Measurements from ENCODE around the gene APEH.

Gene APEH

DNA sequence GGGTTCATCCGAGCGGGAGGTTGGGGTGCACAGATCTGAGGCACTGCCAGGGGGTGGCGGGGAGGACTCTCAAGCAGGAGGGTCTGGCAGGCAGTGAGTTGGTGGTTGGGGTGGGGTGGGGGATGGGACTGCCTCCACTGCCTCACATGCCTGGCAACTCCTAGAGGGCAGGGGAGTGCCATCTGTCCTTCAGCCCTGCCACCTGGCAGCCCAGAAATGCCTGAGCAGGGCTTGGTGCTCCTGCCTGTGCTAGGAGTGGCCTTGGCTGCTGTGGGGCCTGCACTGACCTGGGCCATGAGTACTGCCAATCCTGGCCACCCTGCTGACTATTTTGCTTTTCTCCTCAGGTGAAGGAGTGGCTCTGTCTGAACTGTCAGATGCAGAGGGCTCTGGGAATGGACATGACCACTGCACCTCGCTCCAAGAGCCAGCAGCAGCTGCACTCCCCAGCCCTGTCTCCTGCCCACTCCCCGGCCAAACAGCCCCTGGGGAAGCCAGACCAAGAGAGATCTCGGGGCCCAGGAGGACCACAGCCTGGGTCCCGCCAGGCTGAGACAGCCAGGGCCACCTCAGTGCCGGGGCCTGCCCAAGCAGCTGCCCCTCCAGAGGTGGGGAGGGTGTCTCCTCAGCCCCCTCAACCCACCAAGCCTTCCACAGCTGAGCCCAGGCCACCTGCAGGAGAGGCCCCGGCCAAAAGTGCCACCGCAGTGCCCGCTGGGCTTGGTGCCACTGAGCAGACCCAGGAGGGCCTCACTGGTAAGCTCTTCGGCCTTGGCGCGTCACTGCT, 32.0 kb upstream of the APEH start:
- Histone ChIP-seq H3K4me3 (no peak overlapping the region), H3K27ac (no peak overlapping the region)
- TF ChIP-seq, protein P1, sequence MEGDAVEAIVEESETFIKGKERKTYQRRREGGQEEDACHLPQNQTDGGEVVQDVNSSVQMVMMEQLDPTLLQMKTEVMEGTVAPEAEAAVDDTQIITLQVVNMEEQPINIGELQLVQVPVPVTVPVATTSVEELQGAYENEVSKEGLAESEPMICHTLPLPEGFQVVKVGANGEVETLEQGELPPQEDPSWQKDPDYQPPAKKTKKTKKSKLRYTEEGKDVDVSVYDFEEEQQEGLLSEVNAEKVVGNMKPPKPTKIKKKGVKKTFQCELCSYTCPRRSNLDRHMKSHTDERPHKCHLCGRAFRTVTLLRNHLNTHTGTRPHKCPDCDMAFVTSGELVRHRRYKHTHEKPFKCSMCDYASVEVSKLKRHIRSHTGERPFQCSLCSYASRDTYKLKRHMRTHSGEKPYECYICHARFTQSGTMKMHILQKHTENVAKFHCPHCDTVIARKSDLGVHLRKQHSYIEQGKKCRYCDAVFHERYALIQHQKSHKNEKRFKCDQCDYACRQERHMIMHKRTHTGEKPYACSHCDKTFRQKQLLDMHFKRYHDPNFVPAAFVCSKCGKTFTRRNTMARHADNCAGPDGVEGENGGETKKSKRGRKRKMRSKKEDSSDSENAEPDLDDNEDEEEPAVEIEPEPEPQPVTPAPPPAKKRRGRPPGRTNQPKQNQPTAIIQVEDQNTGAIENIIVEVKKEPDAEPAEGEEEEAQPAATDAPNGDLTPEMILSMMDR (IDR thresholded peaks at IDR 0.05), result no peak
- DNase-seq (ENCODE audit: low spot score), result no peak

DNA sequence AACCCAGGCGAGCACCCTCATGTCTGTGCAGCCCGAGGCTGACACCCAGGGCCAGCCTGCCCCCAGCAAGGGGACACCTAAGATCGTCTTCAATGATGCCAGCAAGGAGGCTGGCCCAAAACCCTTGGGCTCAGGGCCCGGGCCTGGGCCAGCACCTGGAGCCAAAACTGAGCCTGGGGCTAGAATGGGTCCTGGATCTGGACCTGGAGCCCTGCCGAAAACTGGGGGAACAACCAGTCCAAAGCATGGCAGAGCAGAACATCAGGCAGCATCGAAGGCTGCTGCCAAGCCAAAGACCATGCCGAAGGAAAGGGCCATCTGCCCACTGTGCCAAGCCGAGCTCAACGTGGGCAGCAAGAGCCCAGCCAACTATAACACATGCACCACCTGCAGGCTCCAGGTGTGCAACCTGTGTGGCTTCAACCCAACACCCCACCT, 31.4 kb upstream of the APEH start:
- Histone ChIP-seq H3K4me3 (no peak overlapping the region), H3K27ac (no peak overlapping the region)
- TF ChIP-seq, protein P1 (IDR thresholded peaks at IDR 0.05), result no peak
- no peak for DNase-seq (ENCODE audit: low spot score)

DNA sequence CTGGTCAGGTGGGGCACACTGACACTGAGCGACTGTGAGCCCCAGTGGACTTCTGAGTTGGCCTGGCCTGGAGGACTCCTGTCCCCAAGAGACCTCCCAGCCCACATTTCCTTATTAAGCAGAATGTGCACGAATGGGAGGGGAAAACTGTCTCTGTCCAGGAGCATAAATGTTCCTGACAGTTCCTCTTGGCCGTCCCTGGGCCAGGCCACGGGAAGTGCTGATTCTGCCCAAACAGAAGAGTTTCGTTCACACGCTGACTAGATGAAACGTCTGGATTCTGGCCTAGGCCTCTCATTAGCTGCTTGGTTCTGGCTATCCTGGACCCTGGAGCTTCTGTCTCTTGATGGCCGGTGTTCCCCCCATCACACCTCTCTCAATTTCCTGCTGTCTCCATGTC, 29.5 kb upstream of the APEH start:
- no peak for DNase-seq (ENCODE audit: low spot score)
- TF ChIP-seq, protein P1 (IDR thresholded peaks at IDR 0.05), result no peak
- no peak overlapping the region for H3K27ac ChIP-seq
- H3K4me3 ChIP-seq, result no peak overlapping the region

DNA sequence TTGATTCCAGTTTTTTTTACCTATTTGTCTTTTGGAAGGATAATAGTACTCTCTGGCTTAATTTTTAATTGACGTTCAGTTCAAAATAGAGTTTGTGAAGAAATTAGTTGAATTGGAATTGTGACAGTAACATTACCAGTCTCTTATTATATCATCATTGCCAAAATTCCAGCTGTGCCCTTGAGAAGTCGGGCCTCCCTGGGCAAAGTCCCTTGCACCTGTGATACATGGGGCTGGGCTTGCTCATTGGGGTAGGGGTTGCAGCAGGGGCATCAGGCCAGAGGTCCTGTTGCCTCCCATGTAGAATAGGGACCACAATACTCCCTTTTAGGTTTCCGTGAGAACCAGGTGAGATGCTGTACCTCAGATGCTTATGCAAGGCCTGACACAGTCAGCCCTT, 27.9 kb upstream of the APEH start:
- TF ChIP-seq, protein P1 (IDR thresholded peaks at IDR 0.05), result no peak
- H3K4me3 ChIP-seq, result no peak overlapping the region
- no peak overlapping the region for H3K27ac ChIP-seq
- no peak for DNase-seq (ENCODE audit: low spot score)

DNA sequence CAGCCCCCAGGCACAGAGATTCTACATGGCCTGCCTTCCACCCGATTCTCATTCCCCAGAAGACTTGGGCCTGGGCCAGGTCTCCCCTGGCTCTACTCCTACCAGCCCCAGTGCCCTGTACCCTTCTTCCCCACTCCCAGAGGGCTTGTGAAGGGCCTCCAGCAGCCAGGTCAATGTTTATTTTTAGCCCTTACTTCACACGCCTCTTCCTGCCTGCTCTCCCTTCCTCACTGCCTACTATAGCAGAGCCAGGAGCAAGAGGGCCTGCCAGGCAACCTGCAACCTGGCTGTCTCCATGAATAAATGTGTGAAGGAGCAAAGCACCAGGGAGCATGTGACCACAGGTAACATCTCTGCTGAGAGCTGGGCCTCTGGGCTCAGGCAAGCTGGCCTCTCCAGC, 26.4 kb upstream of the APEH start:
- no peak for DNase-seq (ENCODE audit: low spot score)
- H3K4me3 ChIP-seq, result no peak overlapping the region
- TF ChIP-seq, protein P1 (IDR thresholded peaks at IDR 0.05), result no peak
- no peak overlapping the region for H3K27ac ChIP-seq

DNA sequence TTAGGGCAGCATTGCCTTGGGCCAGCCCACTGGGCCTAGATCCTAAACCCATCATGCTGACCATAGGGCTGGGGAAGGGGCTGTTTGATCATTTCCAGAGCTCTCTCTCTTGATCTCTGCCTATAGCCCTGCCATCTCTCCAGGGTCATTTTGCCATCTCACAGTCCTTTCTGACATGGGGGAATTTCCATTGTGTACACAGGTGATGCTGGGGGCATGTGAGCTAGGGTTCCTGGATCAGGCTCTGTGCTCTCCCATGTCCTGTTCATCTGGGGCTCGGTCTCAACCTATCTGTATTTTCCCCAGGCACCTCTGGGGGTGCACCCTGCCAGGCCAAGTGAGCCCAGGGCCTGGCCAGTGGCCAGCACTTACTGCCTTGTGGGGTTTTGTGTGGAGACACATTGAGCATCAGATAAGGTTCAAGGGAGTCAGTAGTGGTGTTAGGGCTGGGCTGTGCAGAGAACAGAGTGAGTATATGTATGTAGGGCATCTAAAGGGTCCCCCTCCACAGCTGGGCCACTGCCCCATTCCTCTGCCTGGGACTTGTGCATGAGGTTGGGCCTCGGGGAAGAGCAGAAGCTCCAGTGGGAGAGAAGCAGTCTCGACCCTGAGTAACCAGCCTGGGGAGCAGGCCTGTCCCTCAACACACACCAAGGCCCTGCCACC, 25.7 kb upstream of the APEH start:
- H3K27ac ChIP-seq, result no peak overlapping the region
- H3K4me3 ChIP-seq, result no peak overlapping the region
- DNase-seq (ENCODE audit: low spot score), result no peak
- TF ChIP-seq, protein P1 (IDR thresholded peaks at IDR 0.05), result no peak

DNA sequence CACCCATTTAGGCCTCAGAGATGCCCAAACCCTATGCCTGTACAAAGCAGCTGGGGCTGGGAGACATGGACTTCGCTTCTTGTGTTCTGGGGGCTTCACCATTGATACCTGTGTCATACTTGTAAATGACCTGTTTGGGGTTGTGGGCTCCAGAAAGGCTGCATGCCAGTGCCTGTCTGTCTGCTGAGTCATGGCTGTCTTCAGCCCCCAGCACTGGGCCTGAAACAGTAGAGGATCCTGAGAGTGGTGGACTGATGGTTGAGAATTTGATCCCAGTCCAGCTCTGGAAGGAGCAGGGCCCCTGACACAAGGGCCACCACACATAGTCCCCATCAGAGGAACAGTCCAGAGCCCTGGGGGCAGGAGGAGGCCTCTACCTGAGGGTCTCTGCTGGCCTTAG, 24.6 kb upstream of the APEH start:
- Histone ChIP-seq H3K27ac (no peak overlapping the region), H3K4me3 (no peak overlapping the region)
- no peak for DNase-seq (ENCODE audit: low spot score)
- TF ChIP-seq, protein P1 (IDR thresholded peaks at IDR 0.05), result no peak

Data from coronary artery (tissue), 2 donors.